Mesenchymal stem cell (in vitro differentiated cells and primary cell): ENCODE measurements around the gene MBNL1.

Source experiments
- DNase-seq: peaks from one replicate; pipeline ENCODE4 v3.0.0-alpha.2; 2013
- H2AFZ ChIP-seq: one replicate; pipeline ENCODE4 v1.6.1; 2013; ENCODE audit warnings: low read depth, mild to moderate bottlenecking, control low read depth, inconsistent platforms, low read length, moderate library complexity
- H2AK5ac ChIP-seq: 2 replicates; pipeline ENCODE4 v1.6.1; 2013; ENCODE audit warnings: low read length, moderate library complexity, mild to moderate bottlenecking, inconsistent platforms; ENCODE audit not compliant: severe bottlenecking
- H2BK120ac ChIP-seq: one replicate; pipeline ENCODE4 v1.6.1; 2013; ENCODE audit warnings: low read depth, mild to moderate bottlenecking, inconsistent platforms, low read length, moderate library complexity
- H2BK12ac ChIP-seq, 2 experiments: one replicate each; pipeline ENCODE4 v1.6.1; 2013; ENCODE audit warnings: inconsistent platforms in 2 of 2, low read length in 2 of 2, mild to moderate bottlenecking in 2 of 2, moderate library complexity in 2 of 2, control low read depth in 1 of 2
- H2BK15ac ChIP-seq: one replicate; pipeline ENCODE4 v1.6.1; 2013; ENCODE audit warnings: mild to moderate bottlenecking, low read depth, inconsistent platforms; ENCODE audit not compliant: poor library complexity, severe bottlenecking
- H2BK5ac ChIP-seq: 2 replicates; pipeline ENCODE4 v1.6.1; 2013; ENCODE audit warnings: low read depth, mild to moderate bottlenecking, low read length, control low read depth, inconsistent platforms; ENCODE audit not compliant: poor library complexity, severe bottlenecking
- H3K14ac ChIP-seq, 2 experiments: one replicate each; pipeline ENCODE4 v1.6.1; 2013; ENCODE audit warnings: inconsistent platforms in 2 of 2, low read length in 2 of 2, control low read depth in 1 of 2, mild to moderate bottlenecking in 1 of 2, moderate library complexity in 1 of 2
- H3K18ac ChIP-seq, 2 experiments: one replicate each; pipeline ENCODE4 v1.6.1; 2013; ENCODE audit warnings: inconsistent platforms in 2 of 2, low read length in 2 of 2, control low read depth in 1 of 2, low read depth in 1 of 2, mild to moderate bottlenecking in 1 of 2
- H3K23ac ChIP-seq, 2 experiments: one replicate each; pipeline ENCODE4 v1.6.1; 2013; ENCODE audit warnings: inconsistent platforms in 2 of 2, low read length in 2 of 2, mild to moderate bottlenecking in 2 of 2, moderate library complexity in 2 of 2, control low read depth in 1 of 2
- H3K27ac ChIP-seq: 2 replicates; pipeline ENCODE4 v1.5.1; 2013; ENCODE audit warnings: mild to moderate bottlenecking, moderate library complexity, low read length, control low read depth, inconsistent platforms; ENCODE audit not compliant: poor library complexity, severe bottlenecking
- H3K27me3 ChIP-seq, 2 experiments: 2 replicates each; pipeline versions ENCODE4 v1.6.1 to v1.7.0; 2013; ENCODE audit warnings: low read length in 2 of 2, mild to moderate bottlenecking in 2 of 2, moderate library complexity in 2 of 2, control low read depth in 1 of 2, inconsistent platforms in 1 of 2; ENCODE audit not compliant: control insufficient read depth in 1 of 2, insufficient read depth in 1 of 2
- H3K36me3 ChIP-seq, 2 experiments: 2 replicates each; pipeline versions ENCODE4 v1.6.1 to v1.7.0; 2013; ENCODE audit warnings: low read length in 2 of 2, control low read depth in 1 of 2, inconsistent platforms in 1 of 2, low read depth in 1 of 2, mild to moderate bottlenecking in 1 of 2; ENCODE audit not compliant: insufficient read depth in 2 of 2, control insufficient read depth in 1 of 2
- H3K4ac ChIP-seq, 2 experiments: one replicate each; pipeline ENCODE4 v1.6.1; 2013; ENCODE audit warnings: inconsistent platforms in 2 of 2, low read length in 2 of 2, mild to moderate bottlenecking in 2 of 2, moderate library complexity in 2 of 2, control low read depth in 1 of 2, low read depth in 1 of 2
- H3K4me1 ChIP-seq: 2 replicates; pipeline ENCODE4 v1.6.1; 2013; ENCODE audit warnings: low read depth, low read length, control low read depth; ENCODE audit not compliant: control insufficient read depth, insufficient read depth
- H3K4me2 ChIP-seq: 2 replicates; pipeline ENCODE4 v1.6.1; 2013; ENCODE audit warnings: low read length, mild to moderate bottlenecking, inconsistent platforms; ENCODE audit not compliant: poor library complexity, severe bottlenecking
- H3K4me3 ChIP-seq, 2 experiments: 2 replicates each; pipeline versions ENCODE4 v1.5.1 to v1.7.0; 2013; ENCODE audit warnings: low read length in 2 of 2, mild to moderate bottlenecking in 2 of 2, control low read depth in 1 of 2, low read depth in 1 of 2; ENCODE audit not compliant: insufficient read depth in 1 of 2
- H3K79me1 ChIP-seq: replicated peaks from 2 replicates; pipeline ENCODE4 v1.6.1; 2013; ENCODE audit warnings: mild to moderate bottlenecking, control low read depth, low read length, inconsistent platforms; ENCODE audit not compliant: poor library complexity, severe bottlenecking
- H3K9ac ChIP-seq: 2 replicates; pipeline ENCODE4 v1.7.0; 2013; ENCODE audit warnings: mild to moderate bottlenecking, low read length, moderate library complexity
- H3K9me3 ChIP-seq: 2 replicates; pipeline ENCODE4 v1.7.0; 2013; ENCODE audit warnings: mild to moderate bottlenecking, low read length; ENCODE audit not compliant: control insufficient read depth
- H4K8ac ChIP-seq: one replicate; pipeline ENCODE4 v1.6.1; 2013; ENCODE audit warnings: inconsistent platforms, mild to moderate bottlenecking, low read length, moderate library complexity
- H4K91ac ChIP-seq: one replicate; pipeline ENCODE4 v1.6.1; 2013; ENCODE audit warnings: mild to moderate bottlenecking, low read length, inconsistent platforms
- WGBS: methylation state at CpG from one replicate; pipeline ENCODE4 v1.1.7; 2013; ENCODE audit warnings: mixed read lengths; 5-methylcytosine and 5-hydroxymethylcytosine counted together

Gene MBNL1

DNA sequence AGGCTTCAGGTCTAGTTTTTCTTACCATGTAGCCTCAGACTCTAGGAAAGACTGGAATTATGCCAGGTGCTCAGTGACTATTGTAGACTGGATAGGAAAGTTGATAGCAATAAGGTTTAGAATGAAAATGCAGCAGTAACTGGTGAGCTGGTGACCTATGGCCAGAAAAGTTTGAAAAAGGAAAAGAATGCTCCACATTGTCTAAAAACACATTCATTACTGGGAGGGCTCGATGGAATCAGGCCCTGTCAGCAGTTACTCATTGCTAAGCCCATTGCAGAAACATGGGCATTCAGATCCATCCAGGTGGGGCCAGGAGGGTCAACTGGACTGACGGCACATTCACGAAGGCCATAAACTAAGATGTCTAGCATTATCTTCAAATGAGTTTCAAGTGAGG is 8.7 kb upstream of the MBNL1 start:
- H3K4me2 ChIP-seq, result no peak overlapping the region
- H3K9ac ChIP-seq, result no peak overlapping the region
- peak overlapping the region in 1 of 2 experiments; percentile 51 for H2BK12ac ChIP-seq
- no peak overlapping the region for H3K23ac ChIP-seq
- H3K9me3 ChIP-seq, result no peaks in the 10 kb centered on the region
- H4K91ac ChIP-seq, result no peak overlapping the region
- H4K8ac ChIP-seq, result no peak overlapping the region
- H3K4me3 ChIP-seq, result no peak overlapping the region
- no peak overlapping the region for H3K27ac ChIP-seq
- no peak overlapping the region for H2BK15ac ChIP-seq
- no peak overlapping the region for H3K18ac ChIP-seq
- peaks cover 1% of the 10 kb centered on the region for H3K79me1 ChIP-seq
- H3K14ac ChIP-seq, result no peak overlapping the region
- no peak overlapping the region for H2BK120ac ChIP-seq
- H3K4ac ChIP-seq, result no peak overlapping the region
- peak; percentile 14 for DNase-seq
- H2AK5ac ChIP-seq, result no peak overlapping the region
- no peaks in the 10 kb centered on the region for H3K27me3 ChIP-seq
- no peak overlapping the region for H2BK5ac ChIP-seq
- peaks cover 2% of the 10 kb centered on the region for H3K4me1 ChIP-seq
- 69% methylated on average over 3 of the region's 3 CpGs for WGBS
- no peaks in the 10 kb centered on the region for H3K36me3 ChIP-seq
- no peak overlapping the region for H2AFZ ChIP-seq

GRCh38 chr3:152260529-152260928 is 8.2 kb upstream of the MBNL1 start:
- no peak overlapping the region for H3K4me3 ChIP-seq
- no peak overlapping the region for H3K18ac ChIP-seq
- no peak overlapping the region for H2BK120ac ChIP-seq
- H2BK12ac ChIP-seq, result no peak overlapping the region
- no peak overlapping the region for H2AFZ ChIP-seq
- H4K8ac ChIP-seq, result no peak overlapping the region
- 100% methylated on average over 1 of the region's 1 CpG for WGBS
- no peak overlapping the region for H3K14ac ChIP-seq
- H3K23ac ChIP-seq, result no peak overlapping the region
- H2AK5ac ChIP-seq, result no peak overlapping the region
- no peak overlapping the region for H2BK5ac ChIP-seq
- H3K79me1 ChIP-seq, result peaks cover 1% of the 10 kb centered on the region
- H3K36me3 ChIP-seq, result no peaks in the 10 kb centered on the region
- no peak overlapping the region for H3K27ac ChIP-seq
- no peaks in the 10 kb centered on the region for H3K9me3 ChIP-seq
- no peak overlapping the region for H3K4ac ChIP-seq
- H3K4me1 ChIP-seq, result peaks cover 2% of the 10 kb centered on the region
- no peak overlapping the region for H2BK15ac ChIP-seq
- no peak for DNase-seq
- H3K27me3 ChIP-seq, result no peaks in the 10 kb centered on the region
- H3K4me2 ChIP-seq, result no peak overlapping the region
- H3K9ac ChIP-seq, result no peak overlapping the region
- H4K91ac ChIP-seq, result no peak overlapping the region

GRCh38 chr3:152261329-152261728 is 7.4 kb upstream of the MBNL1 start:
- Histone ChIP-seq H2AFZ (no peak overlapping the region), H3K18ac (no peak overlapping the region), H2BK5ac (no peak overlapping the region), H2BK120ac (no peak overlapping the region), H3K79me1 (peaks cover 1% of the 10 kb centered on the region), H3K4ac (no peak overlapping the region), H3K9me3 (no peaks in the 10 kb centered on the region), H3K27ac (no peak overlapping the region), H2AK5ac (no peak overlapping the region), H3K9ac (no peak overlapping the region), H3K4me1 (peaks cover 2% of the 10 kb centered on the region), H3K36me3 (no peaks in the 10 kb centered on the region), H2BK12ac (no peak overlapping the region), H3K27me3 (no peaks in the 10 kb centered on the region), H2BK15ac (no peak overlapping the region), H3K4me2 (no peak overlapping the region), H4K8ac (no peak overlapping the region), H3K14ac (no peak overlapping the region), H3K4me3 (no peak overlapping the region), H4K91ac (no peak overlapping the region), H3K23ac (no peak overlapping the region)
- no peak for DNase-seq
- 75% methylated on average over 1 of the region's 3 CpGs for WGBS

DNA sequence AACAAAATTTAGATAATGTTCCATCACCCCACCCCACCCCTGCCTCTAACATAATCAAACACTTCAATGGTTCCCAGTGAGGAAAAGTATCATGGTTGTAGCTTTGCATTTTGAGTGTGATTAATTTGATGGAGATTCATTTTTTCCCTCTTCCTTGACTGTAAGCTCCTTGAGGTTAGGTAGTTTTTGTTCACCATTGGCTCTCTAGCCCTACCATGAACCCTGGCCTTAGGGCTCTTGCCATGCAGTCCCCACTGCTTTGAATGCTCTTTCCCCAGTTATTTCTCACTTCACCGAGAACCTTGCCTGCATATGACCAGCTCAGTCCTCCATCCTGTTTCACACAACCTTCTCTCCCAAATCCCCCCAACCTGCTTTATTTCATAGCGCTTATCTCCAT is 5.0 kb upstream of the MBNL1 start:
- no peak overlapping the region for H3K9ac ChIP-seq

More for the DNA sequence above, 5.0 kb upstream of the MBNL1 start:
- Histone ChIP-seq H2BK15ac (no peak overlapping the region), H2BK12ac (peak overlapping the region in 1 of 2 experiments; percentile 77), H3K36me3 (no peaks in the 10 kb centered on the region), H3K23ac (no peak overlapping the region), H3K14ac (no peak overlapping the region), H3K18ac (no peak overlapping the region), H3K9me3 (no peaks in the 10 kb centered on the region), H4K8ac (no peak overlapping the region), H3K27me3 (no peaks in the 10 kb centered on the region), H2BK120ac (no peak overlapping the region), H3K27ac (no peak overlapping the region), H2AFZ (no peak overlapping the region), H3K4me3 (no peak overlapping the region), H4K91ac (no peak overlapping the region), H3K4me1 (peaks cover 6% of the 10 kb centered on the region), H3K79me1 (peaks cover 6% of the 10 kb centered on the region), H3K4ac (no peak overlapping the region), H3K4me2 (no peak overlapping the region), H2BK5ac (no peak overlapping the region), H2AK5ac (no peak overlapping the region)
- 94% methylated on average over 1 of the region's 2 CpGs for WGBS
- no peak for DNase-seq
